Esophagus (tissue), 2 donors: ENCODE data around the gene TLCD3A. TPM values are rescaled to one million over a fixed set of nuclear protein-coding genes. Genes with fewer than 3 reads are reported as not detected.
"Not testable (repeated sequence)": the region's sequence is repeated elsewhere in the genome, so short reads cannot be mapped to it uniquely, and the experiment has no call there.

Source experiments
- H3K27ac ChIP-seq, 2 donors: one replicate each; pipeline ENCODE4 v1.5.1; 2013; ENCODE audit warnings: low read depth in 2 of 2, mild to moderate bottlenecking in 2 of 2, inconsistent platforms in 1 of 2, low read length in 1 of 2, moderate library complexity in 1 of 2
- H3K27me3 ChIP-seq, 2 donors: one replicate each; pipeline ENCODE4 v1.6.1; 2013; ENCODE audit warnings: low read length in 2 of 2, control low read depth in 1 of 2, mild to moderate bottlenecking in 1 of 2; ENCODE audit not compliant: insufficient read depth in 2 of 2, control insufficient read depth in 1 of 2
- H3K36me3 ChIP-seq, 2 donors: one replicate each; pipeline ENCODE4 v1.6.1; 2013; ENCODE audit warnings: low read length in 1 of 2; ENCODE audit not compliant: control insufficient read depth in 2 of 2, insufficient read depth in 2 of 2
- H3K4me1 ChIP-seq, 2 donors: one replicate each; pipeline ENCODE4 v1.6.1; 2013; ENCODE audit warnings: low read length in 1 of 2; ENCODE audit not compliant: control insufficient read depth in 2 of 2, insufficient read depth in 2 of 2
- H3K4me3 ChIP-seq, 2 donors: one replicate each; pipeline ENCODE4 v1.5.1; 2013; ENCODE audit warnings: low read length in 2 of 2, mild to moderate bottlenecking in 2 of 2, low read depth in 1 of 2, moderate library complexity in 1 of 2
- H3K9me3 ChIP-seq, 2 donors: one replicate each; pipeline ENCODE4 v1.6.1; 2013; ENCODE audit warnings: mild to moderate bottlenecking in 2 of 2, low read depth in 1 of 2, low read length in 1 of 2, moderate library complexity in 1 of 2; ENCODE audit not compliant: control insufficient read depth in 2 of 2, insufficient read depth in 1 of 2
- WGBS, 2 donors: extraction: QIAGEN DNeasy Blood & Tissue Kit; methylation state at CpG; one replicate each; pipeline ENCODE4 v1.1.7; 2013; 5-methylcytosine and 5-hydroxymethylcytosine counted together
- polyA plus RNA-seq, 2 donors: library from polyadenylated mRNA; stranded (reverse); fragments of 200-250 nt; gene quantifications; one replicate each; pipeline ENCODE4 v1.2.3, GENCODE V29; 2013
- donor health status: healthy with polysubstance abuse.
- donor health status: Bipolar disorder and iron deficiency.

Gene TLCD3A
- polyA plus RNA-seq, 2 donors: 11.0 to 18.9 TPM

DNA sequence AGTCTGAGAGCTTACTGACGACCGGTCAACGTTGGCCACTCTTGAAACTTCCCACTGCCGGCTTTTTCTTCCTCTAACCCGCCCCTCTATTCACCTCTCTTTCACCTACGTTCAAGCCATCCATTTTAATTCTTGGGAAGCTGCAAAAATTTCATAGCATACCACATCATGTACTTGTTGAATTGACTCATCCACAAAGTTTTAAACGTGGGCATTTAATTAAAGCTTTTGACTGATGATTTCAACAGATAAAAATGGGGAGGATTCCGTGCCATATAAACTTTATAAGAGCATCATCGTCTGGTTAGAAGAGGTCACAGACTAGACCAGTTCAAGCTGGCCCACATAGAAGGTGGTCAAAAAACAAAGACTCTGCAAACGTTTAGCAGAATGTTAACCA lies 40.3 kb upstream of the TLCD3A start:
- Histone ChIP-seq H3K4me1 (no peaks in the 10 kb centered on the region), H3K27me3 (no peaks in the 10 kb centered on the region), H3K27ac (no peak overlapping the region), H3K4me3 (no peak overlapping the region), H3K36me3 (peaks cover 13% of the 10 kb centered on the region in 2 donors), H3K9me3 (no peaks in the 10 kb centered on the region)
- WGBS, 2 donors: 84 to 85% methylated on average over 10 of the region's 10 CpGs

DNA sequence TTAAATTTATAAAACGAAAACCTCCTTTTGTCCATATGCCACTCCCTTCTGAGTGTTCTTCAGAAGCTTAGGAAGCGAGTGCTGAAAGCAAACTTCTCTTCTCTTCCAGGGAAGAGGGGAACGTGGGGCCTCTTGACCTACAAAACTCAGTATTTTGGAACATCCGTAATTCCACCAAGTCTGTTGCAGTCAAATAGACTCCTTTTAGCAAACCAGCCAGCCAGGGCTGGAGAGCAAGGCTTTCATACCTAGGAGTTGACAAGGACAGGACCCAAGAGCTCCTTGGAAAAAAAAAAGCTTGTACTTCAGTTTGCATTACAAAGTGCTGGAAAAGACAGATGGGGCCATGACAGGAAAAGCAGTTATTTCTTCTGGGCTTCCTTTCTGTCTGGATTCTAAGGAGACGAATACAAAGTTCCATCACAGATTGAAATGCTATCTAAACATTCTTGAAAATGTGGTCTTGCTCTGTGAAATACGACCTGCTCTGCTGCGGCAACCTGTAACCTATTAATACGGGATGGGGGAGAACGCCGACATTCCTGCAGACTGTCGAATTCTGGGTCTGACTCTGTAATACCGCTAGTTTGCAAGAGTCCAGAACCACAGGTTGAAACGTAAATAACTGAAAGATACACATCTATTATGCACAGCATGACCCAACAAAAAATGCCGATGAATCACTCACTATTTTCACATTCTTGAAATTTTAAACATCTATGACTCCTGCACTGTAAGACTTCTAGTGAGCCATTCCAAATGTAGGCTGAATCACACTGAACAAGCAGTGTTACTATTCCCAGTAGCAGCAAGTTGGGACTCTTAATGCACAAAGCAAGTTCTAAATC lies 38.4 kb upstream of the TLCD3A start:
- WGBS, 2 donors: 77 to 82% methylated on average over 14 of the region's 14 CpGs
- no peaks in the 10 kb centered on the region for H3K9me3 ChIP-seq
- no peak overlapping the region for H3K4me3 ChIP-seq
- H3K36me3 ChIP-seq: peaks cover 10 to 14% of the 10 kb centered on the region in 2 donors
- no peaks in the 10 kb centered on the region for H3K4me1 ChIP-seq
- no peak overlapping the region for H3K27ac ChIP-seq
- H3K27me3 ChIP-seq: no peaks in the 10 kb centered on the region

DNA sequence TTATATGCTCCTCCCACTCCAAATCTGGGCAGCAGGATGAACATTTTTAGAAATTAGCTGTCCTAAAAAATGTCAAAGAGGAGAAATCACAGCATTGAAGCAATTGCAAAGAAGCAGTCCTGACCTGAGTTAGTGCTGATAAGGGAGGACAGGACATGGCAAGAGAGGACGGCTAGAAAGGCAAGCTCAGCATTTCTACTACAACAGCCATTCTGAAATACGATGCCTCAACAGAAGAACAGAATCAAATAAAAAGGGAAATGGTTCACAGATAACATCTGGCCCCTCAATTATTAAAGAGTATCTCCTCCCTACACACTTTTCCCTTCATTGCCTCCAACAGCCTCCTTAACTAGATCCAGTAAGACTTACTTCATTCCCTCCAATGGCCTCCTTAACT lies 36.0 kb upstream of the TLCD3A start:
- Histone ChIP-seq H3K27me3 (no peaks in the 10 kb centered on the region), H3K36me3 (peaks cover 4 to 12% of the 10 kb centered on the region in 2 donors), H3K27ac (no peak overlapping the region), H3K4me3 (no peak overlapping the region), H3K9me3 (no peaks in the 10 kb centered on the region), H3K4me1 (no peaks in the 10 kb centered on the region)
- WGBS, 2 donors: 86 to 87% methylated on average over 2 of the region's 2 CpGs

DNA sequence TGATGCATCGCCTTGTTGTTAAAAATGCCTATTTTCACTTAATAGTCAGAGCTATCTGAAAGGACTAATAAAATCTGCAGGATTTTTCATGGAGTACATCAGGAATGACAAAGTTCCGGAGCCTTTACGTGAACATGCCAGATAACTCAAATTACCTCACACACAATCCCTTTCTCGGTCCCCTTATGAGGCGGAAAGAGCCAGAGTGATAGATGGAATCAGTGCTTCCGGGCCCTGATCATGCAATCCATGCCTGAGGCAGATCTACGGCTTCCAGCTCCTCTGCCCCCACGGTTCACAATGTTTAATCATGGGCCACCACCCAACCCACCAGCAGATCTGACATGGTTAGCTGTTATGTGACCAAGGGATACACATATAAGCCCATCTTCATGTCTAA lies 34.7 kb upstream of the TLCD3A start:
- Histone ChIP-seq H3K9me3 (no peaks in the 10 kb centered on the region), H3K4me1 (no peaks in the 10 kb centered on the region), H3K27me3 (no peaks in the 10 kb centered on the region), H3K36me3 (peaks cover 4 to 12% of the 10 kb centered on the region in 2 donors), H3K27ac (no peak overlapping the region), H3K4me3 (no peak overlapping the region)
- 92 to 94% methylated on average over 8 of the region's 8 CpGs for WGBS, 2 donors

DNA sequence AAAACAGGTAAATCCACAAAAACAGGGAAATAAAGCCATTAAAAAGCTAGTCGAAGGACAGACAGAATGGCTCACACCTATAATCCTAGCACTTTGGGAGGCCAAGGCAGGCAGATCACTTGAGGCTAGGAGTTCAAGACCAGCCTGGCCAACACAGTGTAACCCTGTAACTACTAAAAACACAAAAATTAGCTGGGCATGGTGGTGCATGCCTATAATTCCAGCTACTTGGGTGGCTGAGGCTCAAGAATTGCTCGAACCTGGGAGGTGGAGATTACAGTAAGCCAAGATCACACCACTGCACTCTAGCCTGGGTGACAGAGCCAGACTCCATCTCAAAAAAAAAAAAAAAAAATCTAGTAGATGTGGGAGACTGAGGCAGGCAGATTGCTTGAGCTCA lies 34.3 kb upstream of the TLCD3A start:
- H3K4me1 ChIP-seq, H3K4me3 ChIP-seq, H3K27ac ChIP-seq, H3K9me3 ChIP-seq, H3K27me3 ChIP-seq: not testable (repeated sequence)
- H3K36me3 ChIP-seq: peaks cover 4 to 12% of the 10 kb centered on the region in 2 donors
- 78 to 89% methylated on average over 2 of the region's 2 CpGs for WGBS, 2 donors

GRCh38 chr17:699345-699744 lies 33.1 kb upstream of the TLCD3A start:
- WGBS, 2 donors: 76 to 82% methylated on average over 7 of the region's 7 CpGs

GRCh38 chr17:700504-701094 lies 31.8 kb upstream of the TLCD3A start:
- no peaks in the 10 kb centered on the region for H3K4me1 ChIP-seq
- 42 to 57% methylated on average over 1 of the region's 1 CpG for WGBS, 2 donors
- no peaks in the 10 kb centered on the region for H3K27me3 ChIP-seq
- H3K9me3 ChIP-seq: no peaks in the 10 kb centered on the region
- H3K27ac ChIP-seq: no peak overlapping the region
- peaks cover 4 to 8% of the 10 kb centered on the region in 2 donors for H3K36me3 ChIP-seq
- H3K4me3 ChIP-seq: no peak overlapping the region

More at GRCh38 chr17:699345-699744, 33.1 kb upstream of the TLCD3A start:
- H3K27me3 ChIP-seq: no peaks in the 10 kb centered on the region
- no peak overlapping the region for H3K4me3 ChIP-seq
- no peaks in the 10 kb centered on the region for H3K9me3 ChIP-seq
- H3K4me1 ChIP-seq: no peaks in the 10 kb centered on the region
- peaks cover 4 to 10% of the 10 kb centered on the region in 2 donors for H3K36me3 ChIP-seq
- H3K27ac ChIP-seq: no peak overlapping the region

- Histone ChIP-seq H3K27ac (no peak overlapping the region), H3K36me3 (peaks cover 0 to 7% of the 10 kb centered on the region in 2 donors), H3K4me1 (no peaks in the 10 kb centered on the region), H3K27me3 (no peaks in the 10 kb centered on the region), H3K4me3 (no peak overlapping the region), H3K9me3 (no peaks in the 10 kb centered on the region)
- WGBS, 2 donors: 78 to 82% methylated on average over 12 of the region's 12 CpGs
Measured at GRCh38 chr17:703081-703875, 29.1 kb upstream of the TLCD3A start.

GRCh38 chr17:704111-704864 lies 28.1 kb upstream of the TLCD3A start:
- WGBS, 2 donors: 84% methylated on average over 4 of the region's 4 CpGs
- no peak overlapping the region for H3K27ac ChIP-seq
- H3K4me3 ChIP-seq: no peak overlapping the region
- H3K36me3 ChIP-seq: peaks cover 0 to 13% of the 10 kb centered on the region in 2 donors
- no peaks in the 10 kb centered on the region for H3K4me1 ChIP-seq
- H3K9me3 ChIP-seq: no peaks in the 10 kb centered on the region
- H3K27me3 ChIP-seq: no peaks in the 10 kb centered on the region
